ENCODE results near the gene ARHGEF39. TPM values are rescaled to one million over a fixed set of nuclear protein-coding genes. Genes with fewer than 3 reads are reported as not detected.
A peak's percentile ranks its signal among the peaks of the same experiment; 100 is the strongest.

The ARHGEF39 gene
- total RNA-seq, 1 donor from 2014 or later = 1.0 TPM

DNA sequence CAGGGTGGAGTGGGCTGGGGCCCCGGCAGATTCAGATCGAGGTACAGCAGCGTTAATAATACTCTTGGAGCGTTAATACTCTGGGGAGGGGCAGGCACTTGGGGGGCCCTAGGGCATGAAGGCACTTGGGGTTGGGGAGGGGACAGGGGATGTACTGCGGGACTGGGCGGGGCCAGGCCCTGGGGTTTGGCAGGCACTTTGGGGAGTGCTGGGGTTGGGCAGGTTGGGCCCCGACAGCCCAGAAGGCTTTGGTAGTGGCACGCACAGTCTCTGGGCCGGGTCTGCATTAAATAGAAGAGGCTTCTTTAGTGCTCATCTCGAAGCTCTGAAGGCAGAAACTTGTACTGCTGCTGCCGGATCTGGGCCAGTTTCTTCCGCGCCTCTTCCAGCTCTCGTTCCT lies 32.5 kb upstream of the ARHGEF39 start:
- Histone ChIP-seq H3K4me1 (ENCODE audit: insufficient read depth, low read length) (peaks cover 13% of the 10 kb centered on the region), H3K9me3 (ENCODE audit: insufficient read depth, low read depth, low read length) (no peaks in the 10 kb centered on the region), H3K27ac (ENCODE audit: low read depth, low read length) (no peak overlapping the region), H2AFZ (ENCODE audit: low read depth, low read length) (no peak overlapping the region), H3K9ac (ENCODE audit: low read length) (no peak overlapping the region), H3K79me2 (ENCODE audit: insufficient read depth, low read length) (peaks cover 23% of the 10 kb centered on the region), H3K36me3 (ENCODE audit: insufficient read depth, low read length) (peaks cover 65% of the 10 kb centered on the region), H3K27me3 (ENCODE audit: insufficient read depth, low read length) (no peaks in the 10 kb centered on the region), H4K20me1 (ENCODE audit: insufficient read depth, low read length) (peaks cover 64% of the 10 kb centered on the region), H3K4me3 (ENCODE audit: insufficient read depth, low read depth, low read length) (no peak overlapping the region), H3K4me2 (ENCODE audit: low read length) (no peak overlapping the region)
- peaks cover 2% of the 10 kb centered on the region for H3K4me1 Mint-ChIP-seq (ENCODE audit: low read depth, unreplicated experiment)
- no peaks in the 10 kb centered on the region for H3K27me3 Mint-ChIP-seq (ENCODE audit: low read depth, unreplicated experiment)
- no peak overlapping the region for H3K4me3 Mint-ChIP-seq (ENCODE audit: unreplicated experiment)
- no peak overlapping the region for H3K27ac Mint-ChIP-seq (ENCODE audit: unreplicated experiment)
- peaks cover 21% of the 10 kb centered on the region for H3K36me3 Mint-ChIP-seq (ENCODE audit: low read depth, unreplicated experiment)
- no peaks in the 10 kb centered on the region for H3K9me3 Mint-ChIP-seq (ENCODE audit: unreplicated experiment)
- TF ChIP-seq CTCF (IDR thresholded peaks at IDR 0.05; ENCODE audit: insufficient read depth, low read depth, low read length) = no peak
- no peak for TF ChIP-seq EZH2 (IDR thresholded peaks at IDR 0.05; ENCODE audit: insufficient read depth, low read length)
- DNase-seq (ENCODE audit: low read depth) = no peak
- FAIRE-seq = no peak

- Histone ChIP-seq H3K79me2 (ENCODE audit: insufficient read depth, low read length) (peaks cover 18% of the 10 kb centered on the region), H3K4me1 (ENCODE audit: insufficient read depth, low read length) (peaks cover 14% of the 10 kb centered on the region), H3K9me3 (ENCODE audit: insufficient read depth, low read depth, low read length) (no peaks in the 10 kb centered on the region), H3K4me3 (ENCODE audit: insufficient read depth, low read depth, low read length) (no peak overlapping the region), H3K36me3 (ENCODE audit: insufficient read depth, low read length) (peaks cover 59% of the 10 kb centered on the region), H3K27ac (ENCODE audit: low read depth, low read length) (no peak overlapping the region), H2AFZ (ENCODE audit: low read depth, low read length) (no peak overlapping the region), H3K4me2 (ENCODE audit: low read length) (no peak overlapping the region), H3K9ac (ENCODE audit: low read length) (no peak overlapping the region), H4K20me1 (ENCODE audit: insufficient read depth, low read length) (peaks cover 59% of the 10 kb centered on the region), H3K27me3 (ENCODE audit: insufficient read depth, low read length) (no peaks in the 10 kb centered on the region)
- peaks cover 21% of the 10 kb centered on the region for H3K36me3 Mint-ChIP-seq (ENCODE audit: low read depth, unreplicated experiment)
- H3K9me3 Mint-ChIP-seq (ENCODE audit: unreplicated experiment) = no peaks in the 10 kb centered on the region
- peaks cover 2% of the 10 kb centered on the region for H3K4me1 Mint-ChIP-seq (ENCODE audit: low read depth, unreplicated experiment)
- peak overlapping the region; percentile 75 for H3K27ac Mint-ChIP-seq (ENCODE audit: unreplicated experiment)
- TF ChIP-seq EZH2 (IDR thresholded peaks at IDR 0.05; ENCODE audit: insufficient read depth, low read length) (no peak), CTCF (IDR thresholded peaks at IDR 0.05; ENCODE audit: insufficient read depth, low read depth, low read length) (peak; percentile 88)
- DNase-seq (ENCODE audit: low read depth) (no peak), FAIRE-seq (no peak)
- H3K4me3 Mint-ChIP-seq (ENCODE audit: unreplicated experiment) = peak overlapping the region; percentile 40
- no peaks in the 10 kb centered on the region for H3K27me3 Mint-ChIP-seq (ENCODE audit: low read depth, unreplicated experiment)
These were observed 31.7 kb upstream of the ARHGEF39 start for GRCh38 chr9:35696520-35697215.

DNA sequence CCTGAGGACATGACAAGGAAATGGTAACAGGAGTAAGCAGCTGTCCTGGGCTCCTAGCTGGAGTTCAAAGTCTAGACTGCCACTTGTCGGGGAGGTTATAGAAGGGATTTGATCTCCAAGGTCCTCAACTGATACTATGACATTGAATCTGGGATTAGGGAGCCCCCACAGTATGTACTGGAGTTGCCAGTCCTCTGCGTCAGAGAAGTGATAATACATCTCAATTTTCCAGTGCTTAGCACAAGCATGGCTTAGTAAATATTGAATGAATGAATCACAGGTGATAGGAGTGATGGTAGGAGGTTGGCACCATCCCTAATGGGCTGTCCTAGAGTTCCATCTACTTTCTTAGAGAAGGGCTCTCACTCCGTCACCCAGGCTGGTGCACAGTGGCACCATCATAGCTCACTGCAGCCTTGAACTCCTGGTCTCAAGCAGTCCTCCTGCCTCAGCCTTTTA lies 31.0 kb upstream of the ARHGEF39 start:
- H2AFZ ChIP-seq (ENCODE audit: low read depth, low read length) = no peak overlapping the region
- peaks cover 2% of the 10 kb centered on the region for H3K4me1 Mint-ChIP-seq (ENCODE audit: low read depth, unreplicated experiment)
- no peaks in the 10 kb centered on the region for H3K9me3 ChIP-seq (ENCODE audit: insufficient read depth, low read depth, low read length)
- H3K79me2 ChIP-seq (ENCODE audit: insufficient read depth, low read length) = peaks cover 14% of the 10 kb centered on the region
- peaks cover 21% of the 10 kb centered on the region for H3K36me3 Mint-ChIP-seq (ENCODE audit: low read depth, unreplicated experiment)
- H3K27me3 ChIP-seq (ENCODE audit: insufficient read depth, low read length) = no peaks in the 10 kb centered on the region
- DNase-seq (ENCODE audit: low read depth) (peak; percentile 42), FAIRE-seq (no peak)
- H3K36me3 ChIP-seq (ENCODE audit: insufficient read depth, low read length) = peaks cover 52% of the 10 kb centered on the region
- peaks cover 53% of the 10 kb centered on the region for H4K20me1 ChIP-seq (ENCODE audit: insufficient read depth, low read length)
- peak overlapping the region; percentile 27 for H3K4me3 Mint-ChIP-seq (ENCODE audit: unreplicated experiment)
- TF ChIP-seq EZH2 (IDR thresholded peaks at IDR 0.05; ENCODE audit: insufficient read depth, low read length) = no peak
- TF ChIP-seq CTCF (IDR thresholded peaks at IDR 0.05; ENCODE audit: insufficient read depth, low read depth, low read length) = no peak
- H3K4me2 ChIP-seq (ENCODE audit: low read length) = no peak overlapping the region
- H3K9ac ChIP-seq (ENCODE audit: low read length) = no peak overlapping the region
- peaks cover 16% of the 10 kb centered on the region for H3K4me1 ChIP-seq (ENCODE audit: insufficient read depth, low read length)
- no peak overlapping the region for H3K4me3 ChIP-seq (ENCODE audit: insufficient read depth, low read depth, low read length)
- H3K27ac Mint-ChIP-seq (ENCODE audit: unreplicated experiment) = peak overlapping the region; percentile 75
- H3K27me3 Mint-ChIP-seq (ENCODE audit: low read depth, unreplicated experiment) = no peaks in the 10 kb centered on the region
- H3K9me3 Mint-ChIP-seq (ENCODE audit: unreplicated experiment) = no peaks in the 10 kb centered on the region
- peak overlapping the region; percentile 55 for H3K27ac ChIP-seq (ENCODE audit: low read depth, low read length)
